NOMO-1 treated with dmso at 0.1 percent for 144 hours (cell line): ENCODE measurements around the gene IGHMBP2.

Experiments used
- DNase-seq: peaks from one replicate; lab custom pipeline; 2025; ENCODE audit not compliant: unreplicated experiment; lab: John Stamatoyannopoulos, UW

IGHMBP2 gene

DNA sequence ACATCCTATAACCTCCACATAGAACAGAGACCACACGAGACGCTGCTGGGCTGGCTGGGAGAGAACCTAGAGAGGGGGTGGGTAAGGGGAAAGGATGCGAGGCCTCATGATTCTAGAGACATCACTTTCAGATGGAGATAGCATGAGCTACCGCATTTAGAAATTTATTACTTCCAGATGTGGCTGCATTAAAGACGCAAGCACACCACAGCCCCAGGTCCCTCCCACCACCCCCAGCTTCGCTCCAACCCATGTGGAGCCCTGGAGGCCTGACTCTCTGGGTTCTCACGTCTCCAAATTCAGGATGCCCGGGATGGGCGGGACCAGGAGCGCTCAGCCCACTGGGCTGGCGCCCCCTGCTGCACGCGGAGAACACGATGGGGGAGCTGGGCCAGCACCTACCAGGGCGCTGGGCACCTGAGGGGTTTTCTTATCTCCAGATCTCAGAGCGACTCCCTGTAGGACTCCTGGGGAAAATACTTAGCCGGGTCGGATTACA, 13.7 kb upstream of the IGHMBP2 start:
- no peak for DNase-seq

DNA sequence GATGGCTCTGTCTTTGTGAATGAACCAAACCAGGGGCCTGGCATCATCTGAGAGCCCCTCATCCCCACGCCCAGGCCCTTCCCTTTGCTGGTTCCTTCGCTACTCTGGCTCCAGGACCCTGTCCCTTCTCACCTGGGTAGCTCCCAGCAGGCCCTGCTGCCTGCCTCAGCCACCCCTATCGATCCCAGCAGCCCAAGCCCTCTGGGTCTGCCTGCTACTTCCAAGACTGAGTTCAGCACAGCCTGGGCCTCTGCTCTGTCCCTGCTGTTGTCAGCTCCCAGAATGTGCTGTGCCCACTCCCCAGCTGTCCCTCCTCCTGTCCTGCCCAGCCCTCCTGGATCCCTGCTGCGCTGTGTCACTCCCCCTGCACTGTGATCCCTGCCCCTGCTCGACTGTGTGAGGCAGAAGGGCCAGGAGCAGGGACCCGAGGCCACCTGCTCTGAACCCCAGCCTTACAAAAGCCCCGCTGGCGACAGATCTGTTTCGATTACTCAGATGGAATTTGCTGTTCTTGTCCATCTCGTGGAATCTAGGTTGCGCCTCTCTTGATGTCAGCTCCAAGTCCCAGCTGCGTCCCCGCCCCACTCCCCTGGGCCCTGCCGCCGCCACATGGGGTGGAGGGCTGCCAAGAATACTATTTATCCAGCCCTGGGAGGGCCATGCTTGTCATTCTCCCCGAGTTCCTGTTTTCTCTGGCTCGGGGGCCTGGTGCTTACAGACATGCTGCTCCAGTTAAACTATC, 13.0 kb upstream of the IGHMBP2 start:
- no peak for DNase-seq

DNA sequence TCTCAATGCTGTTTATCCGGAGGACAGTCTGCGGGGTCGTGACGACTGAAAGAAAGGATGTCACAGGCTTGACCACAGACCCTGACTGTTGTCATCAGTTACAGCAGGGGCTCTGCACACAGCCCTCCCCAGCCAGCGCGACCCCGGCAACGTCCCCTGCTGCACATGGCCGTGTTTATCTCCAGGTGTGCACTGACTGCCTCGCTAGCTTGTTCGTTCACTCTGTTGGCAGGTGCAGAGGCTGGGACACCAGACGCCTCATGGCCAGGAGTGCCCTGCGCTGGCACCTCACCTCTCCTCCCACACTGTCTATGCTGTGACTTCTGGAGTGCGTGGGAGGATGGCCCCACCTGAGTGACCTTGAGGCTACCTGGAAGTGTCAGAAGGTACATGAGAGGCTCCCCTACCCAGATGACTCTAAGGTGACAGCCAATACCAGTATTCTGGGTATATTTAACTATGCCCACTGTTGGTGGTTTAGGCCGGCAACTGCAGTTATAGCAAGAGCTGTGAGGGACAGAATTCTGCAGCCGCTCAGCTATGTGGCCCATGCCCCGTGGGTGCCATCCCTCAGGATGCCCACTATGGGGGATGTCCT, 12.2 kb upstream of the IGHMBP2 start:
- no peak for DNase-seq

DNA sequence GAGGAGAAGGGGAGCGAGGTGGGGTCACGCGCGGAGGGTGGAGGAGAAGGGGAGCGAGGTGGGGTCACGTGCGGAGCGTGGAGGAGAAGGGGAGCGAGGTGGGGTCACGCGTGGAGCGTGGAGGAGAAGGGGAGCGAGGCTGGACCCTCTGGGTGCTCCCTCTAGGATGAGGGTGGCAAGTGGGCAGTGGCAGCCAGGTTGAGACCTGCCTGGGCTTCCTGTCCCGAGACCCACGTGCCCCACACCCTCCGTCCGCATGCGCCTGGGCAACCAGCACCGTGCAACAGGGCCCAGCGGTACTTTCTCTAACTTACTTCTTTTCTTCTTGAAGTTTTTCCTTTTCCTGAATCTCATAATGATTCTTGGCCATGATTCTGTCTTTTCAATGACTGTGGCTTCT, 11.1 kb upstream of the IGHMBP2 start:
- DNase-seq, result no peak

DNA sequence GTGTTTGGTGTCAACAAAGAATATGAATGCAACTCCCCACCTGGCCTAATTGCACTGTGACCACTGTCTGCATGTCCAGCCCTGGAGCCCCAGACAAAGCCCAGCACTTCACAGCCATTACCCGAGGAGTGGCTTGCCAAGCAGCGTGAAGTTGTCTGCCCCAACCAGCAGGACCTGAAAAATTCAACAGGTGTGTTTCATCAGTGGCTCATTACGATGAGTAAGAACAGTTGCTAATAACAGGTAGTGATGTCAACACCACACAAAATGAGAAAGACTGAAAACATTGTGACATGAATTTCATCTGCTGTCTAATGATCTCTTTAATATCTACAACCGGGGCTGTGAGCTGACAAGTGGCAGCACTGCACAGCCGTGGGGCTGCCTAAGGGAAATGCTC, 10.4 kb upstream of the IGHMBP2 start:
- DNase-seq, result no peak

DNA sequence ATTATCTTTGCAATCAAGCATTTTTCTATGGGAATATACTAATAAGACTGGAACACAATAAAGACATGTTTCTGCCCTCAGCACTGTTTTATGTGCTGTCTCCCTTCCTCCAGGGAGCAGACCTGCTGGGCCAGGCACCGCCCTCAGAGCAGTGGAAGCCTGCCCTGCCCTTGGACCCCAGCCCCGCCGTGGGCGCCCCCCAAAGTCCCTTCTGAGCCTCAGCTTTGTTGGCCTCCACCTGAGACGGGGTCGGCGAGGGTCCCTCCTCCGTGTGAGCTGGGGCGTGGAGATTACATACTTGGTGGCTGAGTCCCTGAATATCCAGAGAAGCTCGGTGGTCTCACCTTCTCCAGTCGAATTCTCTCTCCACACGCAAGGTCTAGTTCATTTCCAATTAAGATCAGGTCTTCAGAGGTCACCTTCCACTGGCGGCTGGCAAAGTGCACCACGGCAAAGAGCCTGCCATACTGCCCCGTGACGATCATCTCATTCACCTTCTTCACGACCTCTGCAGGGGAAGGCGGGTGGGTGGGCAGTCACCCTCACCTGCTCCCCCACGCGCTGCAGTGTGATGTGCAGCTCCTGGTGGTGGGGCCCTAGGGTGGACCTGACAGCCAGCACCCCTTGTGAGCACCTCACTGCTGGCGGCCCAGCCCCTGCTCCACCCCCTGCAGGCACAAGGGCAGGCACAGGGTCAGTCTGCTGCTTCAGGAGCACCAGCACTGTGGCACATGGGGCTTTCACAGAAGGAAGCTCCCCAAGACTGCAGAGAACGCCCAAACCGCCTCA, 7.3 kb upstream of the IGHMBP2 start:
- no peak for DNase-seq

DNA sequence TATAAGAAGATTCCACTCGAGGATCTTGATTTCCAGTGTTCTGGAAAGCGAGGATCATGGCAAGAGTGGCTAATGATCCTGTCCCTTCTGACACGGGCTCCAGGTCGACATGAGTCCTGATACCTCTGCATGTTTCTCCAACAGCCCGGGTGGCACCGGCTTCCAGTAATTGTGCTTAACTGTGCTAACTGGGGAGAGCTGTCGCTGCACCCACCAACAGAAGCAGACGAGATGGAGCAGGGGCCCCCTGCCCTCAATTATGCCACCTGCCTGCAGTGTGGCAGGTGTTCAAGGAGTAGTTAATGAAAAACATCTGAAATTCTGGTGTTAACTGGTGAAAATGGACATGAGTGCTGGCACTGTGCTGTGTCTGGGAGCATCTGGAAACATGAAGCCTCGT, 6.2 kb upstream of the IGHMBP2 start:
- DNase-seq, result no peak

DNA sequence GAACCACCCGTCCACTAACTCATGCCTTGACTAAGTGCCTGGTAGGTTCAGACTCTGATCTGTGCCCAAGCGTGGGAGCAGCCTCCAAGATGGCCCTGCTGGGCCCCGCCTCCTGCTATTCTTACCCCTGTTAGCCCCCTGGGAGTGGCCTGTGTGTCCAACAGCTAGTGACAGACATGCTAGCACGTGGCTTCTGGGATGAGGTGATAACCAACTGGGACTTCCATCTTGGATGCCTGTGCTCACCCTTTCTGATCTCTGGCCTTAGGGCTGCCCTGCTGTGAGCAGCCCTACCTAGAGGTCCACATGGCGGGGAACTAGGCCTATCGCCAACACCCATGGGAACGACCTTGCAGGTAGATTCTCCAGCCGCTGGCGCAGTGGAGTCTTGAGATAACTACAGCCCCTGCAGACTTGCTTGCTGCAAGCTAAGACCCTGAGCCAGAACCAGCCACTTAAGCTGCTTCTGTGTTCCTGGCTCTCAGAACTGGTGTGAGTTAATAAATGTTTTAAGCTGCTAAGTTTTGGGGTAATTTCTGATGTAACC, 2.8 kb upstream of the IGHMBP2 start:
- no peak for DNase-seq

DNA sequence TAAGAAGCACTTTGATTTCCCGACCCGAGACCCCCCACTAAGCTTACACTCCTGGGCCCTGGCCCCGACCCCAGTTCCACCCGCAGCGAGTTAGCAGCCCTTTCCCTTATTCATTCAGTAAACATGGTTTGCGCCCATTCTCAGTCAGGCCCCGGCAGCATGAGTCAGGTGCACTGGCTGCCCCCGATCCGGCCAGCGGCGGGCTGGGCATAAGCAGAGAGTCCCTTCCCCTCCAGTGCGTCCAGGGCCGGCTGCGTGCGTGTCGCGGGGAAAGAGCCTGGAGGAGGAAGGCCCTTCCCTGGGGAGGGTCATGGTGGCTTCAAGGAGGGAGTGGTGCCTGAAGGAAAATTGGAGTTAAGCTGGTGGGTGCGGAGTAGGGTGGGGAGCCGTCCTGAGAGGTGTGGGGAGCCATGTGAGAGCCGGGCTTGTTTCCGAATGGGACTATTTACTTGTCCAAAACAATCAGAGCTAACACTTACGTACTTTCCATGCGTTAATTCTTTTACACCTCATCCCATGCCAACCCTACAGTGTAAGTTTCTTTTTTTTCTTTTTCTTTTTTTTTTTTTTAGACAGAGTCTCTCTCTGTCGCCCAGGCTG, 657 bp downstream of the IGHMBP2 start:
- no peak for DNase-seq

DNA sequence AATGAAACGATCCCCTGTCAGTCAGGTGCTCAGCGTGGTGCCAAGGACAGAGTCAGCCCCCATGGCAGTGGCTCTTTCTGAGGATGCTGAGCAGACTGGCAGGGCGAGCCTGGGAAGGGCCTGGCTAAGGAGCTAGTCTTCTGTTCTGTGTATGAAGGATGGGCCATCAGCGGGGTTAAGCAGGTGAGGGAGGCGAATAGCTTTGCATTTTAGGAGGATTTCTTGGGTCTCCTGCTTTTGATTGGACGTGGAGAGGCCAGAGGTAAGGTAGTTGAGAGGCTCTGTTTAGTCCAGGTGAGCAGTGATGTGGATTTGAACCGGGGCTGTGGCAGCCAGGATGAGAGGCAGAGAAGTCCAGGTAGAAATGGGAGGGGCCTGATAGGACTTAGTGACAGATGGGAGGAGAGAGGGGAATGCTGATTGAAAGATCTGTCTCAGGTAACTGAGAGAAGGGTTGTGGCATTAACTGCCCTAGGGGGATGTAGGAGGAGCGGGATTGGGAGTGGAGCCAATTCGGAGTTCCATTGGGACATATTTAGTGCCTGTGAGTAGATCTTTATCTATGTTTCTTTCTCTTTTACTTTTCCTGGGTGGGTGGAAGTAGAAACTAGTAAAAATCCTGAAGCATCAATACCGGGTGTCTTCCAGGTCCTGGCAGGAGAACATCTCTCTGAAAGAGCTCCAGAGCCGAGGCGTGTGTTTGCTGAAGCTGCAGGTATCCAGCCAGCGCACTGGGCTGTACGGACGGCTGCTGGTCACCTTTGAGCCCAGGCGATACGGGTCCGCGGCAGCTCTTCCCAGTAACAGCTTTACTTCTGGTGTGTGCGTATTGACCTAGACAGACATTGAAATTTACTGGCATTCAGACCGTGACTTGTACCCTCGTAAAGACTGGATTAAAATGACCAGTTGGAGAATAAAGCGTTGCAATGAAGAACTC, 2.0 kb downstream of the IGHMBP2 start:
- DNase-seq, result no peak

DNA sequence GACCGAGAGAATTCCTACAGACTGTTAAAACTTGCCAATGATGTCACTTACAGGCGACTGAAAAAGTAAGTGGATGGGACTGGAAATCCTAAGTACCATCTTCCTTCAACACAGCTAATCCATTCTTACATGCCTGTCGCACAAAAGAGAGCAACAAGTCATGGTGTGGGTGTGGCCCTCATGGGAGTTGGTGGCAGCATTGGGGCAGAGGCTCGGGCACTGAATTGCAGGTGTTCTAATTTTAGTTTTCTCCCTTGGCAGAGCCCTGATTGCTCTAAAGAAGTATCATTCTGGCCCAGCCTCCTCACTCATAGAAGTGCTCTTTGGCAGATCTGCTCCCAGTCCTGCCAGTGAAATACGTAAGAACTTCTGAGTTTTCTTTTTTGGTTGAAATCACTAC, 4.6 kb downstream of the IGHMBP2 start:
- no peak for DNase-seq

DNA sequence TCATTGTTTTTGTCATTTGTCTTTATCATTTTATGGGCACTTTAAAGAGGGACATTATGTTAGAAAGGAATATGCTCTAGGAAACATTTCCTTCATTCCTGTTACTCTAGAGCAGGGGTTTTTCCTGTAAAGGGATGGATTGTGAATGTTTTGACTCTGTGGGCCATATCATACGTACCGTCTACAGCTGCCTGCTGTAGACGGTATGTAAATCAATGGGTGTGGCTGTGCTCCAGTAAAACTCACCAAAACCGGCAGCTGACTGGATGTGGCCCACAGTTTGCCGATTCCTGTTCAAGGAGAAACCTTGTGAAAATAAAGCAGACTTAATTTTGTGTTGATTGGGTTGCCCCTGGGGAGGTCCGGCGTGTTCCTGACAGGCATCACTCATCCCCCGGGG, 7.3 kb downstream of the IGHMBP2 start:
- DNase-seq, result no peak

DNA sequence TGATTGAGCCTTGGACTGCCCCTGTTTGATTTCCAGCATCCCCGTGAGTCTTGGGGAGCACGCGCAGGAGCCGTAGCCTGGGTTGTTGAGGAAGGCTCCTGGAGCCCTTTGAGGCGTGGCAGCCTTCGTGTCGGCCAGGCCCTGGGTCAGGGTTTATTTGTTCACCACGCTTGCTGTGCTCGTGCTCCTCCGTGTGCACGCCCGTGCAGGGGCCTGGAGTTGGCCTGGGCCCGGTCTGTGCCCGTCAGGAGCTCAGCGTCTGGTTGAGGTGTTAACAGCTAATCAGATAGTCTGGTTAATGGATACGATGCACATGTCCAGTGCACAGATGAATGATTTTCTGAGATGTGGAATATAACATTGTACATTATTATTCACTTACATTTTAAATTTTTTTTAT, 8.0 kb downstream of the IGHMBP2 start:
- DNase-seq, result no peak

DNA sequence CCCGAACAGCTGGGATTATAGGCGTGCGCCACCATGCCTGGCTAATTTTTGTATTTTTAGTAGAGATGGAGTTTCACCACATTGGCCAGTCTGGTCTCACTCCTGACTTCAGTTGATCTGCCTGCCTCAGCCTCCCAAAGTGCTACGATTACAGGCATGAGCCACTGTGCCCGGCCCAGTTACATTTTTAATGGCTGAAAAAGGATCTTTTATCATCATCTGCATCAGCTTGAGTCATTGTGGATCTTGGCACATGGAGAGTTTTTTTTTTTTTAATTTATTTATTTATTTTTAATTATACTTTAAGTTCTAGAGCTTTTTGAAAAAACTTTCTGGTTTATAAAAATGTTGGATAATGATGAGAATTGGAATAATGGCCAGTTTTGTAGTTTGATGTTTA, 8.6 kb downstream of the IGHMBP2 start:
- no peak for DNase-seq

DNA sequence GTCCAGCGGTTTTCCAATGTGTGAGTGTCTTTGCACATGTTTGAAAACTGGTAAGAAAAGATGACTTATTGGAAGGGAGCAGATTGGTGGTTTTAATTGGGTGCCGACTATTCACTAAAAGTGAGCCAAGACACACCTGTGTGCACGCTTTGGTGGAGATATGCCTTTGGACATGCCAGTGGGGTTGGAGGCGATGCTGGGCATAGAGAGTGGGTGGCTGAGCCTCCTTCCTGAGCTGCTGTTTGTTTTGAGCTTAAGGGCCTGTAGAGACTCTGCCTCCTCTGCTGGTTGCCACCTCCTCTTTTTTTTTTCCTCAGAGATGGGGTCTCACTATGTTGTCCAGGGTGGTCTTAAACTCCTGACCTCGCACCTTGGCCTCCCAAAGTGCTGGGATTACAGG, 9.5 kb downstream of the IGHMBP2 start:
- DNase-seq, result no peak

DNA sequence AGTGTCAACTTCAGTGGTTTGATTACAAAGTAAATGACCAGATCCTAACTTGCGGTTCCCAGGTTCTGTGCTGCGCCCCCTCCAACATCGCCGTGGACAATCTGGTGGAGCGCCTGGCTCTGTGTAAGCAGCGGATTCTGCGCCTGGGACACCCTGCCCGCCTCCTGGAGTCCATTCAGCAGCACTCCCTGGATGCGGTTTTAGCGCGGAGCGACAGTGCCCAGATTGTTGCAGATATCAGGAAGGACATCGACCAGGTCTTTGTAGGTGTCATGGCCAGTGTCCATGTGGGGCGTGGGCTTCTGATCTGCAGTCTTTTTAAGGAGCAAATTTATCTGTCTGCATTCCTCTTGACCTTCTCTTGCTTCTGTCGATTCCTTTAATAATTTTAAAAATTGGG, 11.1 kb downstream of the IGHMBP2 start:
- DNase-seq, result no peak

DNA sequence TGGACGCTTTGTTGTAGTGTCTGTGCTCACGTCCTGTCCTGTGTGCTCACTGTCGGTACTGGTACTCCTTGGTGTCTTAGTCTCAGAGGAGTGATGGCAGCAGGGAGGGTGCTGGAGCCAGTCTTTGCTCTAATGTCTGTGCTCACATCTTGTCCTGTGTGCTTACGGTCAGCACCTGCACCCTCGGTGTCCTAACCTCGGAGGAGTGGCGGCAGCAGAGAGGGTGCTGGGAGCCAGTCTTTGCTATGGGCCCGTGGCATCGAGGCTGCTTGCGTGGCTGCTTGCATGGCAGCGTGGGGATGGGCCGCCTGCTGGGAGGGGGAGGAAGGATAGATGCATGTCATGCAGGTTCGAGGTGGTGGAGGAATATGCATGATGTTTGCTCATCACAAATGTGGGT, 12.7 kb downstream of the IGHMBP2 start:
- no peak for DNase-seq

DNA sequence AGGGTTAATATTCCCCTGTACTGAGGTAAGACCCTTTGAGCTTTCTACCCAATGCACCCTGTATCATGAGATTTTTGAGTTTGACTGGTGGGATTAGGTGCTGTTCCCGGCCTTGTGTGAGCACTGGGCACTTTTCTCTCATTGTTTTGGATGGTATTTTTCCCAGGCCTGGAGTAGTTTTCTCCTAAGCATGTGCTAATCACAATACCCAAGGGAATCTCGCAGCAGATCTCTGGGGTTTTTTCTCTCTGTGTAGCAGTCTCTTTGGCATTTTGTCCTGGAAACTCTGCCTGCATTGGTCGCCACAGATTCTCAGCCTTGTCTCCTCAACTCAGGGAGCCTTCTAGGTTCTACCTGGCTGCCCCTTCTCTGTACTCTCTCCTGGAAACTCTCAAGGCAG, 19.9 kb downstream of the IGHMBP2 start:
- DNase-seq, result no peak

DNA sequence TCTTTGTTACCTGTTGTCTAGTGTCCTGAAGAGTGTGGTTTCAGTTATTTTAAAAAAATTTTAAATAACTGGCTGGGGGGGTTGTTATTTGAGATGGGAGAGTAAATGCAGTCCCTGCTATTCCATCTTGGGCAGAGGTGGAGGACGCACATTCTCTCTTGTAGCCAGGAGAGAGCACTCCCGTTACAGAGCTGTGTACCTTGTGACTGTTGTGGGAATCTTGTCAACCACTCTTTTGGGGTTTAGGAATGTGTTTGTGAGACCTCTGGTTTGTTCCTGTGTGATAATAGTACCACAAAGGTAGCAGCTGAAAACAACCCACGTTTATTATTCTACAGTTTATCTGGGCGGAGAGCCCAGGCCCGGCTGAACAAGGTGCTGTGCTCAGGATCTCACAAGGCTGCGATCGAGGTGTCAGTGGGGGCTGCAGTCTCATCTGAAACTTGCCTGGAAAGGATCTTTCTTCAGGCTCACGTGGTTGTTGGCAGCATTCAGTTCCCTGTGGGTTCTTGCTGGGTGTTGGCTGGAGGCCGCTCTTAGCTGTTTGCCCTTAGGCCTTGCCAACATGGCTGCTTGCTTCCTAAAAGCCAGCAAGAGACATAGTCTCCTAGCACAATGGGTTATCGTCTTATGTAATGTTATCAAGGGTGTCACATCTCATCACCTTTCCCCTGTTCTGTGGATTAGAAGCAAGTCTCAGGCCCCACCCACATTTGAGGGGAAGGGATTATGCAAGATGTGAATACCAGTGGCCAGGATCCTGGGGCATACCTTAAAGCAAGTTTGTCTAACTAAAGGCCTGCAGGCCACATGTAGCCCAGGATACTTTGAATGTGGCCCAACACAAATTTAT, 20.6 kb downstream of the IGHMBP2 start:
- DNase-seq, result no peak
